Stimulated activated CD4-positive, alpha-beta T cell treated with anti-CD3 and anti-CD28 coated beads, Interleukin-12 subunit alpha, Interleukin-12 subunit beta, amount 100 ng/mL, for 4 hours (primary cell): ENCODE data around the gene DCTPP1.
"Not testable (repeated sequence)": the region's sequence is repeated elsewhere in the genome, so short reads cannot be mapped to it uniquely, and the experiment has no call there.

ENCODE experiments used
- DNase-seq: peaks from one replicate; pipeline ENCODE4 v3.0.0-alpha.2; 2020

Gene DCTPP1

DNA sequence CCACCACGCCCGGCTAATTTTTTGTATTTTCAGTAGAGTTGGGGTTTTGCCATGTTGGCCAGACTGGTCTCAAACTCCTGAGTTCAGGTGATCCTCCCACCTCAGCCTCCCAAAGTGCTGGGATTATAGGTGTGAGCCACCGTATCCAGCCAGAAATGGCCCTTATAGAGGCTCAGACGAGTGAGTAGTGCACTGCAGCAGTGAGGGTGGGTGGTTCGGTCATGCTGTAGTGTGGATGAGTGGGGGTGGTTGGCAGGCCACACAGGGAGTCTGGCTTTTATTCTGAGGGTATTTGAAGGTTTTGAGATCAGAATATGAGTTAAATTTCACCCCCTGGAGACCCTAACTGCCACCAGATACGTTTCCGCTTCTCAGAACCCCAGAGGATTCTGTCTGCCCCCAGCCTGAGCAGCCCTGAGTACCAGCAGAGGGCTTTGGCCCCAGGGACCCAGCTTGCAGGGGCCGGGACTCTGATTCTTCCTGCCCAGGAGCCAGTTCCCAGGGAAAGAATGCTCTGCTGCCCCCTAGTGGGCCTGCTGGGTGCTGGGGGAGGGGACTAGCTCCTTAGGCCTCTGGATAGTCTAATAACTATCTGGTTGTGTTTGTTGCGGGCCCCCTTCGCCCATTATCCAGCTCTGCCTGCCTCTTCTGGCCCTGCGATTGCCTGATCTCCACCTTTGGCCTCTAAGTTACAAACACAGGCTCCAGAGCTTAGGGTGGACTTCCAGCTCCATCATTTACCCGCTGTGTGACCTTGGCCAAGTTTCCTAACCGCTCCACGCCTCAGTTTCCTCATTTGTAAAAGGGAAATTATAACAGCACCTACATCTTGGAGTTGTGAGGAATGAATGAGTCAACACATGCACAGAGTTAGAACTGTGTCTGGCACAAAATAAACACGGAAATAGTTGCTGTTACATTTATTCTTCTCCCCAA, 20.4 kb downstream of the DCTPP1 start:
- DNase-seq, result peak; percentile 91

DNA sequence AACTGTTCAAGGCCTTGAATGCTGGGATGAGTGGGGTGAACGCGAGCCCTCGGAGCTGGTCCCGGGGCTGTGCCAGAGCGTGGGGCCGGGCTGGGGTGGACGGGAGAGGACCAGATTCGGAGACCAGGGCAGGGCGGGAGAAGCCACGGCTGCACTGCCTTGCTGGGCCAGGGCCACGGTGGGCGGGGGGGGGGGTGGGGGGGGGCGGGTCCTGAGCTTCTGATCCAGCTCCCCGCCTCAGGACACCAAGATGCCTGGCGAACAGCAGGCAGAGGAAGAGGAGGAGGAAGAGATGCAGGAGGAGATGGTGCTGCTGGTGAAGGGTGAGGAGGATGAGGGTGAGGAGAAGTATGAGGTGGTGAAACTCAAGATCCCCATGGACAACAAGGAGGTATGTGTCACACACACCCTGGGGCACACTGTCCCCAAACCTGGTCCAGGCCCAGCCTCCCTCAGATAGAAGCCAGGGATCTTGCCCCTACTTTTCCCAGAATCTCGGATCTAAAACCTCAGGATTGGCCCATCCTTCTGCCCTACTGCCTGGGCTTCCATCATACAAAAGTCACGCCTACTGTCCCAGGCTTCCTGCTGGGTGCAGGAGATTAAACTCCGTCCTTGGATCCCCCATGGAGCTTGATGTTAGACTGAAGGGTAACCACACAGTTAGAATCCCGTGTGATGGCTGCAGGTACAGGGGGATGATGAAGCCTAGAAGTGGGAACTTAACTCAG, 21.9 kb downstream of the DCTPP1 start:
- no peak for DNase-seq

DNA sequence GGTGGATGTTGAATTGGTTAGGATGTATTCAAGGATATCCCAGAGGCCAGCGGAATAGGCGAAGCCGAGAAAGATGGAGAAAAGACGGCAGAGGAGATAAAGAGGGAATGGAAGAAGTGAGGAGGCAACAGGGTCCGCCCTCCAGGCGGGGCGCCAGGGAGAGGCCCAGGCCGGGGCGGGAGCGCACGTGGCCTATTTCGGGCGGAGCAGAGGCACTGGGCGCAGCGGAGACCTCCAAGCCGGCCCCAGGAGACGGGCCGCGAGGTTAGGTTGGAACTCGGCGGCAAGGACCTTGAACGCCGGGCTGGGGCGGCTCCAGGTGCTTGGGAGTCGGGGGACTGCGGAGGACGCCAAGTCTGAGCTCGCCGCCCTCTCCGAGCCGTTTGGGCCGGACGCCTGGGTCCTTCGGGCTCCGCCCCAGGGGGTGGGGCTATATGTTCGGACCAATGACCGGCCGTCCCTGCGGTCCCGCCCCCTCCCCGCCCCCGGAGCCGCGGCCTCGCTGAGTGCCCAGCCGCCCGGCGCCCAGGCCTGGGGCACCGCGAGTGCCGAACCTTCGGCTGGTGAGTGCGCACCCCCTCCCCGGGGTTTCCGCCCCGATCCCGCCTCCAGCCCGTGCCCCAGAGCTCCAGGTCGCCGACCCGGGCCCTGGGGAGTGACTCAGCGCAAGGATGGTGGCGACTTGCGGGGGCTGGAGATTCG, 22.6 kb downstream of the DCTPP1 start, which contains the start of gene ZNF771:
Gene ZNF771 (plus strand): TSS at position 505 of the 702 bp plus-strand sequence. CDS start 448 bp downstream, outside the sequence.
- DNase-seq, result peak; percentile 95

DNA sequence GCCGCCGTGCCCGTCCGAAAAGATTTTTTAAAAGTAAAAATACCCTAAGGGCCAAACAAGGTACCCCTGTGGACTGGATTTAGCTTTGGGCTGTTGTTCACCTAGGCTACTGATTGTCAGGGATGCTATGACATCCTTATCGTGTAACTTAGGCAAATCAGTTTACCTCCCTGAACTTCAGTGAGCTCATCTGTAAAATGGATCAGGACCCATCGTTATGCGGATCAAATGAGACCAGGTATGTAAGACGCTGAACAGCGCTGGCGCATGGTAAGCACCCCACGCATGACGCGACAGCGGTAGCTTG, 23.1 kb downstream of the DCTPP1 start:
- no peak for DNase-seq

DNA sequence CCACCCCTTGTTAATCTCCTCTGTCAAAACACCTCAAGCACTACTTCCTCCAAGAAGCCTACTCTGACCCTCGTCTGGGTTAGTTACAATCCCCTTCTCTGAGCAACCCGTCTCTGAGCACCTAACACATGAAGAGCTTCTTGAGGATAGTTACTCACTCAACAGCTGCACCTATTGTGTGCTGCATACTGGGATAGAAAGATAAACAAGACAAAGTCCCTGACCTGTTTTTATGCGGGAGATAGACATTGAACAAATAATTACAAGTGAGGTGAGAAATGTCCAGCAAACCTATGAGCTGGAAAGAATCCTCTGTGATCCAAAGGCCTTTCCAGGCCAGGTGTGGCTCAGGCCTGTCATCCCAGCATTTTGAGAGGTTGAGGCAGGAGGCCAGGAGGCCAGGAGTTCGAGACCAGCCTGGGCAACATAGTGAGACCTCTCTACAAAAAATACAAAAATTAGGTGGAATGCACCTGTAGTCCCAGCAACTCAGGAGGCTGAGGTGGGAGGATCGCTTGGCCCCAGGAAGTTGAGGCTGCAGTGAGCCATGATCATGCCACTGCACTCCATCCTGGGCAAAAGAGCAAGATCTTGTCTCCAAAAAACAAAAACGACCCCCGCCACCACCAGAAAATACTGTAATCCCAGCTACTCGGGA, 27.9 kb downstream of the DCTPP1 start:
- DNase-seq, result no peak

DNA sequence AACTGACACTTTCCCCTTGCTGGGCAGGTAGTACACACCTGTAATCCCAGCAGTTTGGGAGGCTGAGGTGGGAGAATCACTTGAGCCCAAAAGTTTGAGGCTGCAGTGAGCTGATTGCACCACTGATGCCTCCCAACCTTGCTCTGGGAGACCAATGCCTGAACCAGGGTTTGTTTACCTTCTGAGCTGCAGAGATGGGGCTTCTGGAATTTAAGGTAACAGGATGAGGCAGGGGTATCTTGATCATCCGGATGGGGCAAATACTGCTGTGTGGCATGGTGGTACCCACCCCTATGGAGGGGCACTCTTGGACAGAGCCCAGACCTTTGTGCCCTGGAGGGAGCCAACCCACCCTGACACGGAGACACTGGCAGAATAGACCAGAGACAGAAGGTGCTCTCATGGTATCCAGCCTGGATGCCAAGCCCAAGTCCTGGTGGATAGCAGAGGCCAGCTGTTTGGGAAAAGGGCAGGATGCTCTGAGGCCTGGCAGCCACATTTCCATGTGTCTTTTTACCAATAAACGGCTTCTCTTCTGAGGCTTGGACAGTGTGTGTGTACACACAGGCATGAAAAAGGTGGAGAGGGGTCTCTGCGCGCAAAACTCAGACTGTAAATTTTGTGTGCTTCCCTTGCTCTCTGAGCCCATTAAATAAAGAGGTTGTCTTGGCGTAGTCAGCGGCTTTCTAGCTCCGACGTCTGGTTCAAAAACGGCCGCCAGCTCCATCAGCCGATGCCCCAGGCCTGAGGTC, 30.2 kb downstream of the DCTPP1 start:
- DNase-seq, result no peak

DNA sequence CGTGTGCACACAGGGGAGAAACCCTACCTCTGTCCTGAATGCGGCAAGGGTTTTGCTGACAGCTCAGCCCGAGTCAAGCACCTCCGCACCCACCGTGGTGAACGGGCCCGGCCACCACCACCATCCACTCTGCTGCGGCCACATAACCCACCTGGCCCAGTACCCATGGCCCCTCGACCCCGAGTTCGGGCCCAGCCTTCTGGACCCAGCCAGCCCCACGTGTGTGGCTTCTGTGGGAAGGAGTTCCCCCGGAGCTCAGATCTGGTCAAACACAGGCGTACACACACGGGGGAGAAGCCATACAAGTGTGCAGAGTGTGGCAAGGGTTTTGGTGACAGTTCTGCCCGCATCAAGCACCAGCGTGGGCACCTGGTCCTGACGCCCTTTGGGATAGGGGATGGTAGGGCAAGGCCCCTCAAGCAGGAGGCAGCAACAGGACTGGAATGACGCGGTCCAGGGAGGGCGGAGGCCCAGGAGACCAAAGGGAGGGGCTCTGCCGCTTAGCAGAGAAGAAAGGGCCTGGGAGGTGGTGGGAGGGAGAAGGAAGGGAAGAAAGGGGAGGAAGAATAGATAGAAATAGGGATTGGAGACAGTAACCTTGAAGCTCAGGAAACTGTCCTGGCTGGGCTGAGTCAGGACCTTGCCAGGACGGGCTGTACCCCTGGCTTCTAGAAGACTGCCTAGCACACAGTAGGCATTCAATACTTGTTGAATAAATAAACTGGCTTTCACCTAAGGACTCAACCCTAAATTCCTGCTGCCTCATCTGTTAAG, 31.0 kb downstream of the DCTPP1 start:
- no peak for DNase-seq

DNA sequence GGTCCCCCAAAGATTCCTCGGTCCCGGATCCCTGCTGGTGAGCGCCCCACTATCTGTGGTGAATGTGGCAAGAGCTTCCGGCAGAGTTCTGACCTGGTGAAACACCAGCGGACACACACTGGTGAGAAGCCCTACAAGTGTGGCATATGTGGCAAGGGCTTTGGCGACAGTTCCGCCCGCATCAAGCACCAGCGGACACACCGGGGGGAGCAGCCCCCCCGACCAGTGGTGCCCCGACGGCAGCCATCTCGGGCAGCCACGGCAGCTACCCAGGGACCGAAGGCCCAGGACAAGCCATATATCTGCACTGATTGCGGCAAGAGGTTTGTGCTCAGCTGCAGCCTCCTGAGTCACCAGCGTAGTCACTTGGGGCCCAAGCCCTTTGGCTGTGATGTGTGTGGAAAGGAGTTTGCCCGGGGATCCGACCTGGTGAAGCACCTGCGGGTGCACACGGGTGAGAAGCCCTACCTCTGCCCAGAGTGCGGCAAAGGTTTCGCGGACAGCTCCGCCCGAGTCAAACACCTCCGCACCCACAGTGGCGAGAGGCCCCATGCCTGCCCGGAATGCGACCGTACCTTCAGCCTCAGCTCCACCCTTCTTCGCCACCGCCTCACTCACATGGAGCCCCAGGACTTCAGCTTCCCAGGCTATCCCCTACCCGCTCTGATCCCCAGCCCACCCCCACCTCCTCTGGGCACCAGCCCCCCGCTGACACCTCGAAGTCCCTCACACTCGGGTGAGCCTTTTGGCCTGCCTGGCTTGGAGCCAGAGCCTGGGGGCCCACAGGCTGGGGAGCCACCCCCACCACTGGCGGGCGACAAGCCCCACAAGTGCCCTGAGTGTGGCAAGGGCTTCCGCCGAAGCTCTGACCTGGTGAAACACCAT, 31.8 kb downstream of the DCTPP1 start:
- DNase-seq, result no peak

DNA sequence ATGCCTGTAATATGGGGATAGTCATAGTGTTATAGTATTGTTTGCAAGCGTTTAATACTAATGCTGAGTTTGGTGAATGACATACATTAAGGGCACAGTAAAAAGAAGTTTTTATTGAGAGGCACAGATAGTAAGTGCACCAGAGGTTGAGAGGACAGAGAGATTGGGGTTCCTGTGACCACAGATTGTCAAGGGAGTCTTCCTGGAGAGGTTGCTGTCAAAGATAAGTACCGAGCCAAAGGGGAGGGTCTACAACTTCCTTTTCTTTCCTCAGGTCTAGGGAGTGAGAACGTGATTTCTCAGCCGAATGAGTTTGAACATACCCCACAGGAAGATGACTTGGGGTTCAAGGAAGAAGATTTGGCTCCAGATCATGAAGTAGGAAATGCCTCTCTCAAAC, 32.8 kb downstream of the DCTPP1 start:
- DNase-seq, result no peak

DNA sequence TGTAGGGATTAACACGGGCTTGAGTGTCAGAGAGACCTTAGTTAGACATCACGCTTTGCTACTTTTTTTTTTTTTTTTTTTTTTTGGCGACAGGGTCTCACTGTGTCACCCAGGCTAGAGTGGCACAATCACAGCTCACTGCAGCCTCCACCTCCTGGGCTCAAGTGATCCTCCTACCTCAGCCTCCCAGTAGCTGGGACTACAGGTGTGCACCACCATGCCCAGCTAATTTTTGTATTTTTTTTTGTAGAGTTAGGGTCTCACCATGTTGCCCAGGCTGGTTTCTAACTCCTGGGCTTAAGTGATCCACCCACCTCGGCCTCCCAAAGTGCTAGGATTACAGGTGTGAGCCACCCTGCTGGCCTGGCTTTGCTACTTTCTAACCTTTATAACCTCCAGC, 33.2 kb downstream of the DCTPP1 start:
- DNase-seq, result not testable (repeated sequence)

DNA sequence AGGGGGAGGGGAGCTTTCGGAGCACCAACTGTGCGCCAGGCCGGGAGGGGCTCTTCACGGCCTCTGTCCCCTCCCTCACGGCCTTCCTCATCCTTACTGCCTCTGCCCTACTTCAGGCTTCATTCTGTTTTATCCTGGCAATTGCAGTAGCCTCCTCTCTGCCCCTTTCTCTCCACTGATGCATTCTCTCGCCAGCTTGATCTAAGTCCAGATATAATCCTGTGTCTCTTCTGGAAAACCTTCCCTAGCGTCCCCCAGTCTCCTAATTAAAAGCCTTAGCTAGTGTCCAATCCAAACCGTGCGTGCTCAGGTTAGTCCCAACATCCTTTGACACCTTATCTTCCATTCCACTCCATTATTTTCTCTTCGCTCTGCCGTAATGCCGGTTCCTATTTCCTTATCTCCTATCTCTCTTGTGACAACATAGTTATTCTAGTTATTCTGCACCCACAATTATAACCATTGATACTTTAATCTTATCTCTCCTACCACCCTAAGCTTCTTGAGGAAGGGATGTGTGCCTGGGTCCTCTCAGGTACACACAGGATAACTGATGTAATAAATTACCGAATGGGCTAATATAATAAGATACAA, 33.7 kb downstream of the DCTPP1 start:
- no peak for DNase-seq

DNA sequence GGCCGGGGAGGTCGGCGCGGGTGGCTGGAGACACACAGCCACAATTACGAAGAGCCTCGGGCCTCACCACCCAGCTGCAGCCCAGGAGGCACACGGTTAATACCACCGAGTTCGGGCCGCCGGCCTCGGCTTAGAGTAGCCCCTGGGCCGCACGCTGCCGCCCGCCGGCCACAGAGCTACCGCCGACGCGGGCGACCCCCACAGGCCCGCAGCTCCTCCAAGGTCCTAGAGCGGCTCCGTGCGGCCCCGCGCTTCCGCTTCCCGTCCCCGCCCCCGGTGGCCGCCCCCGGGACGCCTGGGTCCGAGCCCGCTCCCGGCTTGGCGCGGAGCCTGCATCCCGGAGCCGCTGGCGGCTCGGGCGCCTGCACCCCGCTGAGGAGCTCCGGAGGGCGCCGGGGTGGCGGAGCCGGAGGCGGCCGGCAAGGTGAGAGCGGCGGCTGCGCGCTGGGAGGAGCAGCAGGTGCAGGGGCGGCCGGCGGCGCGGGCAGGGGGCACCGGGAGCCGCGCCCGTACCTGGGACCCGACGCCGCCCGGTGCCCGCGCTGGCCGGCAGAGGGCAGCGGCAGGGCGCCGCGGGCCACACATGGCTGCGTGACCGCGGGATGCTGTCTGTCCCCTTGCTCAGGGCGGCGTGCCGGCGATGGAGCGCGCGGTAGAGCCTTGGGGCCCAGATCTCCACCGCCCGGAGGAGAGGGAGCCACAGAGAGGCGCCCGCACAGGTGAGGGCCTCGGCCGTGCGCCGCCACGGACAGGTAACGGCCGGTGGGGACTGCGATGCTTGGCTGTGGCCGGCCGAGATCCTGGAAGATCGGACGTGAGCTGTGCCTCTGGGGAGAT, 34.5 kb downstream of the DCTPP1 start, which contains the start of gene ZNF48:
Gene ZNF48 (plus strand): TSS at position 266 of the 837 bp plus-strand sequence. CDS start 375 bp downstream, at position 641.
- DNase-seq, result peak; percentile 69

DNA sequence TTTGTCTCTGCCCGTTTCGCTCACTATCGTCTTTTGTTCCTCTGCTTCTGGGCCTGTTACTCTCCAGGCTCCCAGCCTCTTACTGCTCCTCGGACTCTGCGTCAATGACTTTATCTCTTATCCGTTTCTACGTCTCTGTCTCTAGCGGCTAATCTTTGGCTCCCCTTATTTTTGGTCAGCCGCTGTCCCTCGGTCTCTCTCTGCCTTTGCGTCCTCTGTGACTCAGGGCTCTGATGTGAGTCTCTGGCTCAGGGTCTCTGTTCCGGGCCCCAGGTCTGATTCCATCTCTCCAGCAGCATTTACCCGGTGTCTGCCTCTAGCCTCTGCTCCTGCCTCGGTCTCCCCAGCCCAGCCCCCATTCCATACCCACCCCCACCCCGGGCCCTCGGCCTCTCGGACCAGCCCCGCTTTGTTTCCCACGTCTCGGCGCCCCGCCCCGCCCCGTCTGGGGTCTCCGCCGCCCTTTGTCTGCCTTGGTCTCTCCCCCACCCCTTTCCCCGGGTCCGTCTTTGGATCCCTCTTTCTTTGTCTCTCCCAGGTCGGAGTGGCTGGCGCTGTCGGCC, 35.2 kb downstream of the DCTPP1 start:
- DNase-seq, result no peak

DNA sequence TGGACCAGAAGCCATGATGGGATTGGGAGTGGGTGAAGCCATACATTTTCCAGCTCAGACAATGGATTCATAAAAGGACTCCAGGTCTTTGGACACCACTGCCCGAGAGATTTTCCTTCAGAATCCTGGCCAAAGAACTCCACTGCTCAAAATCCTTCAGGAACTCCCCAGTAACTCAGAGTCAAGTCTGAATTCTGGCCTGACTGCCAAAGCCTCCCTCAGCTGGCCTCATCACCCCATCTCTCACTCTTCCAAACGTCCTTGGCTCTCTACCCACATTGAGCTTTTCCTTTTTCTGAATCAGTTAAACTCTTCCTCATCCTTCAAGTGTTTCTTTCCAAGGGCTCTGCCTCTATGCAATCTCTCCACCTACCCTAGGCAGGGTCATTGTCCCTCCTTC, 46.3 kb downstream of the DCTPP1 start:
- no peak for DNase-seq

DNA sequence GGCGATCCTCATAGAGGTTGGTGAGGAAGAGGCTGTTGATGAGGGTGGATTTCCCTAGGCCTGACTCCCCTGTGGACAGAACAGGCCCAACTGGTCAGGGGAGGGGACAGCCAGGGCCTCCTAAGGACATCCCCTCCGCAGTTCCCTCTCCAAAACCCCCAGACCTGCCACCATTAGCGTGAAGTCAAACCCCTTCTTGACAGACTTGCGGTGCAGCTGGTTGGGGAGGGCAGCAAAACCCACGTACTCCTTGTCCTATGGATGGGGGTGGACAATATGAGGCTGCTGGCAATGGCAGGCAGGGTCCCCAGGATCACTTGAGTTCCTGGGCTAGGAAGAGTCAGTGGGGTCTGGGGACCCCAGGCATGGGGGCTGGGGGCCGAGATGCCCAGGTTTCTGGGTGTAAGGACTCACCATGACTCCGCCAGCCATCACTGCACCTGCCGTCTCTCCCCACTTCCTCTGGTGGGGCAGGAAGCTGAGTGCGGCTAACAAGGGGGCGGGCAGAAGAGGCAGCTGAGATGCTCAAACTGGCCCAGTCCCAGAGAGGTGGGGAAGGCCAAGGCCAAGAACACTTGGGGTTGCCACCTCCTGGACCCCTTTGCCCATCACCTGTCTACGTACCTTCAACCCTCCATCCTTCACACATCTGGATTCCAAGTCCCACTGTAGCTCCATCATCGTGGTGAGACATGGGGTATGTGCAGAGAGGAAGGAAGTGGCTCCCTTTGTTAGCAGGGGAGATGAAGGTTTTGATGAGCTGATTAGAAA, 47.5 kb downstream of the DCTPP1 start, which contains the start of gene SEPTIN1:
Gene SEPTIN1 (minus strand): TSS at position 451 of the 771 bp plus-strand sequence. CDS start 19 bp downstream, at position 432.
- peak; percentile 66 for DNase-seq

DNA sequence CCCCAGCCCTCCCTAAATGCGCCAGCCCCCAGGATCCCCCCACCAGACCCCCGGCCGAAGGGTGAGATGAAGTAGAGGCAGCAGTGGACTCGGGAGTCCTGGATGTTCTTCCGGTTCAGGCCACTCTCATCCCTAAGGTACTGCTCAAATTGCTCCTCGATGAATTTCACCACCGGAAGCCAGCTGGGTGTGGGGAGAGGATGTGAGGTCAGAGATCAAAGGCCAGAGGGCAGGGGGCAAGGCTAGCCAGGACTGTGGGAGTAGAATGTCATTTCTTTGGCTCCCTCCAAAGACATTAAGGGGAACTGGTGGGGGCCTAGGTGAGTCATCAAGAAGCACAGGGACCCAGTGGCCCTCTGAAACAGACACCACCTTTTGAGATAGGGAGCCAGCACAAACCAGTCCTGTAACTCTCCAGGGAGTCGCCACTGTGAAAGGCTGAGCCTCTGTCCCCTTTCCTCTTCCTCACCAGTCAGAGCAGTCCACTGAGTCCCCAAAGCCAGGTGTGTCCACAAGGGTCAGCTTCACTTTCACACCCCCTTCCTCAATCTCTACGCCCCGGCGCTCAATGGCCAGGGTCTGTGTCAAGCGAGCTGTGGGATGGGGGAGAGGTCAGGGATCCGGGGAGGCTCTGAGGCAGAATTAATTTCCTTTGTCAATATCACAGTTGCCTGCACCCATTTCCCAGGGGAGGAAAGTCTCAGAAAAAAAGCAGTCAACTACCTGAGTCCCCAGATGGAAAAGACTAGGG, 48.4 kb downstream of the DCTPP1 start:
- DNase-seq, result no peak

DNA sequence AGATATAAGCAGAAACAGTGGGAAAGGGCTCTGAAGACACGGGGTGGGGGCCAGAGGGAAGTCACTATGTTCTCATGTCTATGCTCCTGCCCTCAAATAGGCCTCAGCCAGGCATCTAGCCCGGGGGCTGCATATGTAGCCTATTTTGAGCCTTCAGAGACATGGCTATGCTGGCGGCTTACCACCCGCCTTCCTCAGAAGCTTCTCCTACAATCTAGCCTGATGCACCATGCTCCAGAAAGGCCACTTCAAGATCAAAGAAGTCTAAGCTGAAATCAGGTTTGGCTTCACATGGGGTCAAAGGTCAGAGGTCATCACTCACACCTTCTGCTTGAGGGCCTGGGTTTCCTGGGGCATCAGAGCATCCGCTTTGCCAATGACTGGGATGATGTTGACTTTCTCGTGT, 49.0 kb downstream of the DCTPP1 start:
- no peak for DNase-seq
